ENCODE measurements around the gene DHRSX.
"Not testable (repeated sequence)": the region's sequence is repeated elsewhere in the genome, so short reads cannot be mapped to it uniquely, and the experiment has no call there.

The DHRSX gene

DNA sequence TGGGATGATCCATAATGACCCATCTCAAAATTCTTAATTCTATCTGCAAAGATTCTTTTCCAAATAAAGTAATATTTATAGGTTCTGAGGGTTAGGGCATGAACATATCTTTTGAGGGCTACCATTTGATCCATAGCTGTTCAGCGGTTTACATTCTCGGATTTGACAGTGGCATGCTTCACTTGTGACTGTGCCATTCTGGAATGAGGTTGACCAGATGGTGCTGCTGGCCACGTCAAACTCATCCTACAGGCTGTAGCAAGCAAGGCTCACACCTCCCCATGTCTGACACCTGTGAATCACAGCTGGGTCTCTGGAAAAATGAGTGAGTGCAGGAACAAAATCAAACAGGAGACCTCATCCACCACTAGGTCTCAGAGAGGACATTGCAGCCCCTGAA, 280.5 kb downstream of the DHRSX start:
- H3K4me2 ChIP-seq (ENCODE audit: low read length) = no peak overlapping the region
- H3K79me2 ChIP-seq (ENCODE audit: control insufficient read depth, insufficient read depth, low read length) = no peaks in the 10 kb centered on the region
- no peak overlapping the region for H3K27ac ChIP-seq (ENCODE audit: low read depth, low read length)
- no peak for DNase-seq
- H2BK15ac ChIP-seq (replicated peaks; ENCODE audit: low read depth) = no peak overlapping the region
- no peak overlapping the region for H3K4me3 ChIP-seq (ENCODE audit: low read length)
- H3K4me1 ChIP-seq (ENCODE audit: control insufficient read depth, low read depth, low read length) = no peaks in the 10 kb centered on the region
- H4K5ac ChIP-seq (ENCODE audit: low read length) = no peak overlapping the region
- peaks cover 5% of the 10 kb centered on the region for H3K36me3 ChIP-seq (ENCODE audit: control insufficient read depth, insufficient read depth, low read length)
- no peak overlapping the region for H2BK120ac ChIP-seq (ENCODE audit: low read depth, low read length)
- no peak overlapping the region for H4K8ac ChIP-seq (ENCODE audit: low read depth, low read length)
- no peak overlapping the region for H2BK5ac ChIP-seq (ENCODE audit: low read length)
- H2AK5ac ChIP-seq (ENCODE audit: low read length) = no peak overlapping the region
- H3K4ac ChIP-seq (ENCODE audit: low read depth, low read length) = no peak overlapping the region
- H3K27me3 ChIP-seq (ENCODE audit: insufficient read depth, low read length, poor library complexity) = no peaks in the 10 kb centered on the region
- no CpG with 5 or more reads among the region's 3 CpGs for WGBS (ENCODE audit: extremely low coverage, insufficient coverage, low lambda C conversion rate)
- no peaks in the 10 kb centered on the region for H3K79me1 ChIP-seq (ENCODE audit: low read length)
- no peak overlapping the region for H3K56ac ChIP-seq (ENCODE audit: low read length)
- H3K18ac ChIP-seq (ENCODE audit: low read length) = no peak overlapping the region
- H3K9ac ChIP-seq (ENCODE audit: low read length) = no peak overlapping the region
- no peak overlapping the region for H3K23ac ChIP-seq (ENCODE audit: low read length)

DNA sequence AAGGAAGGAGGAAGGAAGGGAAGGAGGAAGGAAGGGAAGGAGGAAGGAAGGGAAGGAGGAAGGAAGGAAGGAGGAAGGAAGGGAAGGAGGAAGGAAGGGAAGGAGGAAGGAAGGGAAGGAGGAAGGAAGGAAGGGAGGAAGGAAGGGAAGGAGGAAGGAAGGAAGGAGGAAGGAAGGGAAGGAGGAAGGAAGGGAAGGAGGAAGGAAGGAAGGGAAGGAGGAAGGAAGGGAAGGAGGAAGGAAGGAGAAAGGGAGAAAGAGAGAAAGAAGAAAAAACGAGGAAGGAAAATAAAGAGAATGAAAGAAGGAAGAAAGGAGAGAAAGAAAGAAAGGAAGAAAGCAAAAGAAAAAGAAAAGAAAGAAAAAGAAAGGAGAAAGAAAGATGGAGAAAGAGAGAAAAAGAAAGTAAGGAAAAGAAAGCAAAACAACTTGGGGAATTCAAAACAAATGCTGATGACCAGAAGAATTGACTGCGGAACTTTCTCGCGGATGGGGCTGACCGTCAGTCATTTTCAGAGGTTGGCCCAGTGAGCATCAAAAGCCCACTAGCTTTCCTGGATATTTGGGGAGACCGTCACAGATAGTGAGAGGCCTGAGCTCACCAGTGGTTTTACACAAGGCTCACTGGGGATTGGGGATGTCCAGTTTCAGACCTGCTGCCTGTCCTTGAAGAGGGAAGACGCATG, 286.5 kb downstream of the DHRSX start:
- H3K4me1 ChIP-seq (ENCODE audit: control insufficient read depth, low read depth, low read length); H2AK5ac ChIP-seq (ENCODE audit: low read length); H3K56ac ChIP-seq (ENCODE audit: low read length); H2BK5ac ChIP-seq (ENCODE audit: low read length); DNase-seq; H3K23ac ChIP-seq (ENCODE audit: low read length); H3K4me3 ChIP-seq (ENCODE audit: low read length); H3K4me2 ChIP-seq (ENCODE audit: low read length); H2BK120ac ChIP-seq (ENCODE audit: low read depth, low read length); H3K9ac ChIP-seq (ENCODE audit: low read length); H3K27me3 ChIP-seq (ENCODE audit: insufficient read depth, low read length, poor library complexity); H3K79me1 ChIP-seq (ENCODE audit: low read length); H2BK15ac ChIP-seq (replicated peaks; ENCODE audit: low read depth); H4K5ac ChIP-seq (ENCODE audit: low read length); H4K8ac ChIP-seq (ENCODE audit: low read depth, low read length); H3K18ac ChIP-seq (ENCODE audit: low read length); H3K36me3 ChIP-seq (ENCODE audit: control insufficient read depth, insufficient read depth, low read length); H3K27ac ChIP-seq (ENCODE audit: low read depth, low read length); H3K79me2 ChIP-seq (ENCODE audit: control insufficient read depth, insufficient read depth, low read length); H3K4ac ChIP-seq (ENCODE audit: low read depth, low read length): not testable (repeated sequence)
- WGBS (ENCODE audit: extremely low coverage, insufficient coverage, low lambda C conversion rate) = 83% methylated on average over 1 of the region's 7 CpGs

DNA sequence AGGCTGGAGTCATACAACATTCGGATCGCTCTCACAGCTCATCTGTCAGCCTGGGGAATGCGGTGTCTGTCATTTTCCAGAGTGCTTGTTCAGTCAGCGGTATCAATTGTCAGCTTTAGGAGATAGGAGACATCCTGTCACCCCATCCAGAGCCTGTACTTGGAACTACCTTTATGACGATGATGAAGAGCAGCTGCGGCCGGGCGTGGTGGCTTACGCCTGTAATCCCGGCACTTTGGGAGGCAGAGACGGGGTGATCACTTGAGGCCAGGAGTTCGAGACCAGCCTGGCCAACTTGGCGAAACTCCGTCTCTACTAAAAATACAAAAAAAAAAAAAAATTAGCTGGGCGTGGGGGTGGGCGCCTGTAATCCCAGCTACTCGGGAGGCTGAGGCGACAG, 289.1 kb downstream of the DHRSX start:
- no CpG with 5 or more reads among the region's 18 CpGs for WGBS (ENCODE audit: extremely low coverage, insufficient coverage, low lambda C conversion rate)
- not testable (repeated sequence) for H3K4ac ChIP-seq (ENCODE audit: low read depth, low read length); H2BK15ac ChIP-seq (replicated peaks; ENCODE audit: low read depth); H3K27ac ChIP-seq (ENCODE audit: low read depth, low read length); H3K36me3 ChIP-seq (ENCODE audit: control insufficient read depth, insufficient read depth, low read length); H3K4me2 ChIP-seq (ENCODE audit: low read length); H2BK120ac ChIP-seq (ENCODE audit: low read depth, low read length); H3K27me3 ChIP-seq (ENCODE audit: insufficient read depth, low read length, poor library complexity); H2AK5ac ChIP-seq (ENCODE audit: low read length); DNase-seq; H3K79me2 ChIP-seq (ENCODE audit: control insufficient read depth, insufficient read depth, low read length); H3K56ac ChIP-seq (ENCODE audit: low read length); H3K18ac ChIP-seq (ENCODE audit: low read length); H3K9ac ChIP-seq (ENCODE audit: low read length); H4K5ac ChIP-seq (ENCODE audit: low read length); H3K79me1 ChIP-seq (ENCODE audit: low read length); H2BK5ac ChIP-seq (ENCODE audit: low read length); H4K8ac ChIP-seq (ENCODE audit: low read depth, low read length); H3K23ac ChIP-seq (ENCODE audit: low read length); H3K4me3 ChIP-seq (ENCODE audit: low read length); H3K4me1 ChIP-seq (ENCODE audit: control insufficient read depth, low read depth, low read length)

DNA sequence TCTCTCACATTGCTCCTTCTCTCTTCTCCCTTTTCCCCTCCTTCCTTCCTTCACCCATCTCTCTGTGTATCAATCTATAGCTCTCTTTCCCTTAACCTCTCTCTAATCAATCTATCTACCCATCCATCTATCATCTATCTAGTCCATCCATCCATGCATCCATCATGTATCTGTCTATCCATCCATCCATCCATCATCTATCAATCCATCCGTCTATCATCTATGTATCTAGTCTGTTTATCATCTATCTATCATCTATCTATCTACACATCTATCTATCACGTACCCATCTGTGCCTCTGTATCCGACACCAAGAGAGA, 307.5 kb downstream of the DHRSX start:
- Histone ChIP-seq H2BK120ac (ENCODE audit: low read depth, low read length) (no peak overlapping the region), H3K27me3 (ENCODE audit: insufficient read depth, low read length, poor library complexity) (no peaks in the 10 kb centered on the region), H3K79me2 (ENCODE audit: control insufficient read depth, insufficient read depth, low read length) (no peaks in the 10 kb centered on the region), H3K18ac (ENCODE audit: low read length) (no peak overlapping the region), H3K4me2 (ENCODE audit: low read length) (no peak overlapping the region), H2BK5ac (ENCODE audit: low read length) (no peak overlapping the region), H3K79me1 (ENCODE audit: low read length) (no peaks in the 10 kb centered on the region), H2BK15ac (replicated peaks; ENCODE audit: low read depth) (no peak overlapping the region), H4K8ac (ENCODE audit: low read depth, low read length) (no peak overlapping the region), H3K4ac (ENCODE audit: low read depth, low read length) (no peak overlapping the region), H4K5ac (ENCODE audit: low read length) (no peak overlapping the region), H3K4me3 (ENCODE audit: low read length) (no peak overlapping the region), H3K9ac (ENCODE audit: low read length) (no peak overlapping the region), H3K23ac (ENCODE audit: low read length) (no peak overlapping the region), H3K27ac (ENCODE audit: low read depth, low read length) (no peak overlapping the region), H2AK5ac (ENCODE audit: low read length) (no peak overlapping the region), H3K4me1 (ENCODE audit: control insufficient read depth, low read depth, low read length) (peaks cover 4% of the 10 kb centered on the region), H3K56ac (ENCODE audit: low read length) (no peak overlapping the region), H3K36me3 (ENCODE audit: control insufficient read depth, insufficient read depth, low read length) (no peaks in the 10 kb centered on the region)
- no peak for DNase-seq
- 100% methylated on average over 2 of the region's 3 CpGs for WGBS (ENCODE audit: extremely low coverage, insufficient coverage, low lambda C conversion rate)

DNA sequence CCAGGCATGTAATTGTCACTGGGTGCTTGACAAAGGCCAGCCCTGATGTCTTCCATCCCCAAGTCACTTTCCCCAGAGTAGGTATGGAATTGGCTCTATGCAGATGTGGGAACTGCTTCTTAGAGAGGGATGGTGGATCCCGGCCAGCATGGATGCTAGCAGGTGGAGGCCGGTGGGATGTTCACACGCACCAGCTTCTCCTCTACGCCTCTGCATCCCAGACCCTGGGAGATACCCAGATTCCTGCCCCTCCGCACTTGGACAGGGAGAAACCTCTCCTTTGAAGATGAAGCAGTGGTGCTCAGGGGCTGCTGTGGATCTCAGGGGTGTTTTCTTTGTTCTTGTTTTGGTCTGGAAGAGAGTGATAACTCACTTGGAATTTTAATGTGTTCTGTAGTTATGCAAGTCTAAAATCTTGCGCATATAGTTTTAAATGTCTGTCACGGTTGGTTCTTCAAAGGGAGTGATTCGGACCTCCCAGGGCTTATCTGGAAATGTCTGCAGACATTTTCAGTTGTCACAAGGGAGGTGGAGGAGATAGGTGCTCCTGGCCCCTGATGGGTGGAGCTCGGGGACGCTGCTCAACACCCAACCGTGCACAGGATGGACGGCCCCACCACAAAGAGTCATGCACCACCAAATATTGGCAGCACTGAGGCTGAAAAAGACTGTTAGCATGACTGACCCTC, 308.0 kb downstream of the DHRSX start:
- H3K4me3 ChIP-seq (ENCODE audit: low read length) = no peak overlapping the region
- no peaks in the 10 kb centered on the region for H3K79me2 ChIP-seq (ENCODE audit: control insufficient read depth, insufficient read depth, low read length)
- no peak overlapping the region for H3K4ac ChIP-seq (ENCODE audit: low read depth, low read length)
- H4K5ac ChIP-seq (ENCODE audit: low read length) = no peak overlapping the region
- peaks cover 8% of the 10 kb centered on the region for H3K4me1 ChIP-seq (ENCODE audit: control insufficient read depth, low read depth, low read length)
- H3K56ac ChIP-seq (ENCODE audit: low read length) = no peak overlapping the region
- H3K18ac ChIP-seq (ENCODE audit: low read length) = no peak overlapping the region
- no peak overlapping the region for H2BK120ac ChIP-seq (ENCODE audit: low read depth, low read length)
- H3K36me3 ChIP-seq (ENCODE audit: control insufficient read depth, insufficient read depth, low read length) = no peaks in the 10 kb centered on the region
- H3K27me3 ChIP-seq (ENCODE audit: insufficient read depth, low read length, poor library complexity) = no peaks in the 10 kb centered on the region
- no peak overlapping the region for H3K23ac ChIP-seq (ENCODE audit: low read length)
- H2AK5ac ChIP-seq (ENCODE audit: low read length) = no peak overlapping the region
- WGBS (ENCODE audit: extremely low coverage, insufficient coverage, low lambda C conversion rate) = no CpG with 5 or more reads among the region's 12 CpGs
- no peak overlapping the region for H3K27ac ChIP-seq (ENCODE audit: low read depth, low read length)
- H2BK15ac ChIP-seq (replicated peaks; ENCODE audit: low read depth) = no peak overlapping the region
- no peak overlapping the region for H4K8ac ChIP-seq (ENCODE audit: low read depth, low read length)
- no peak overlapping the region for H3K9ac ChIP-seq (ENCODE audit: low read length)
- H3K79me1 ChIP-seq (ENCODE audit: low read length) = no peaks in the 10 kb centered on the region
- no peak overlapping the region for H3K4me2 ChIP-seq (ENCODE audit: low read length)
- no peak overlapping the region for H2BK5ac ChIP-seq (ENCODE audit: low read length)
- no peak for DNase-seq

DNA sequence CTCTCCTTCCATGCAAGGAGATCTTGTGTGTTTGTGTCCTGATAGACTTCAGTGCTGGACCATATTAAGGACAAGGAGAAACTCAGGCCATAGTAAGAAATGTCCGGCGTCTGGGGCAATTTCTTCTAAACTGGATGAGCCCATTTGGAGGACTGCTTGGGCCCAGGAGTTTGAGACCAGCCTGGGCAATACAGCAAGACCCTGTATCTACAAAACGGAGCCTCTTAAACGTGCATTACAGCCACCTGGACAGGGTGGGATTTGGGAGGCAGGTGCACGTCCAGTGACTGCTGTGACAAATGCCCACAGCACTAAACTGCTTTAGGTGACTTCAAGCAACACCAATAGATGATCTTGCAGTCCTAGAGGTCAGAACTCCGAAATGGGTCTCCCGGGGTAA, 311.9 kb downstream of the DHRSX start:
- Histone ChIP-seq H4K5ac (ENCODE audit: low read length) (no peak overlapping the region), H3K4me2 (ENCODE audit: low read length) (peak overlapping the region; percentile 25), H3K56ac (ENCODE audit: low read length) (peak overlapping the region; percentile 73), H3K27ac (ENCODE audit: low read depth, low read length) (peak overlapping the region; percentile 52), H3K4me3 (ENCODE audit: low read length) (no peak overlapping the region), H2BK120ac (ENCODE audit: low read depth, low read length) (peak overlapping the region; percentile 40), H3K4me1 (ENCODE audit: control insufficient read depth, low read depth, low read length) (peaks cover 9% of the 10 kb centered on the region), H3K27me3 (ENCODE audit: insufficient read depth, low read length, poor library complexity) (no peaks in the 10 kb centered on the region), H4K8ac (ENCODE audit: low read depth, low read length) (no peak overlapping the region), H3K4ac (ENCODE audit: low read depth, low read length) (no peak overlapping the region), H2BK15ac (replicated peaks; ENCODE audit: low read depth) (no peak overlapping the region), H3K79me1 (ENCODE audit: low read length) (no peaks in the 10 kb centered on the region), H3K18ac (ENCODE audit: low read length) (peak overlapping the region; percentile 91), H3K79me2 (ENCODE audit: control insufficient read depth, insufficient read depth, low read length) (no peaks in the 10 kb centered on the region), H3K36me3 (ENCODE audit: control insufficient read depth, insufficient read depth, low read length) (no peaks in the 10 kb centered on the region), H3K9ac (ENCODE audit: low read length) (peak overlapping the region; percentile 47), H3K23ac (ENCODE audit: low read length) (no peak overlapping the region), H2AK5ac (ENCODE audit: low read length) (peak overlapping the region; percentile 74), H2BK5ac (ENCODE audit: low read length) (peak overlapping the region; percentile 30)
- WGBS (ENCODE audit: extremely low coverage, insufficient coverage, low lambda C conversion rate) = no CpG with 5 or more reads among the region's 7 CpGs
- DNase-seq = no peak
